Thymus (tissue), 11 donors: ENCODE results near the gene CCNK. TPM values are rescaled to one million over a fixed set of nuclear protein-coding genes. Genes with fewer than 3 reads are reported as not detected.

ENCODE experiments used
- DNase-seq, 9 donors: peaks; one replicate each; pipeline ENCODE4 v3.0.0-alpha.2; 2013; ENCODE audit warnings: low spot score in 9 of 9, low read depth in 6 of 9, missing footprints in 1 of 9
- H3K27ac ChIP-seq, 2 donors: one replicate each; pipeline ENCODE4 v1.5.1; 2013; ENCODE audit warnings: control low read depth in 1 of 2, low read depth in 1 of 2, low read length in 1 of 2, mild to moderate bottlenecking in 1 of 2, moderate library complexity in 1 of 2
- H3K27me3 ChIP-seq, 2 donors: one replicate each; pipeline ENCODE4 v1.5.1; 2013; ENCODE audit warnings: low read length in 1 of 2; ENCODE audit not compliant: control insufficient read depth in 2 of 2, insufficient read depth in 1 of 2
- H3K36me3 ChIP-seq, 2 donors: one replicate each; pipeline ENCODE4 v1.5.1; 2013; ENCODE audit warnings: low read length in 1 of 2, mild to moderate bottlenecking in 1 of 2, moderate library complexity in 1 of 2; ENCODE audit not compliant: control insufficient read depth in 2 of 2, insufficient read depth in 2 of 2
- H3K4me1 ChIP-seq, 2 donors: one replicate each; pipeline ENCODE4 v1.5.1; 2013; ENCODE audit warnings: low read length in 2 of 2; ENCODE audit not compliant: control insufficient read depth in 2 of 2, insufficient read depth in 2 of 2
- H3K4me3 ChIP-seq, 2 donors: one replicate each; pipeline ENCODE4 v1.5.1; 2013; ENCODE audit warnings: low read length in 2 of 2, control low read depth in 1 of 2, mild to moderate bottlenecking in 1 of 2
- H3K9me3 ChIP-seq, 2 donors: one replicate each; pipeline ENCODE4 v1.5.1; 2013; ENCODE audit warnings: low read length in 1 of 2, mild to moderate bottlenecking in 1 of 2; ENCODE audit not compliant: control insufficient read depth in 2 of 2, insufficient read depth in 1 of 2
- WGBS: extraction: QIAGEN DNeasy Blood & Tissue Kit; methylation state at CpG from one replicate; pipeline ENCODE4 v1.1.7; 2013; 5-methylcytosine and 5-hydroxymethylcytosine counted together
- polyA plus RNA-seq: library from polyadenylated mRNA; stranded (reverse); fragments of 200-250 nt; gene quantifications from one replicate; pipeline ENCODE4 v1.2.3, GENCODE V29; 2013
- total RNA-seq: library from RNA; stranded (reverse); fragments of 120-200 nt; gene quantifications from one replicate; pipeline ENCODE4 v1.2.4, GENCODE V29; 2013
- donor health status: healthy.

The CCNK gene
- total and polyA plus RNA-seq, 2 donors: 12.4 to 26.9 TPM

GRCh38 chr14:99541211-99541610 lies 60.0 kb downstream of the CCNK start:
- 72% methylated on average over 10 of the region's 10 CpGs for WGBS
- no peak for DNase-seq
- Histone ChIP-seq H3K9me3 (no peaks in the 10 kb centered on the region), H3K27ac (no peak overlapping the region), H3K4me3 (no peak overlapping the region), H3K4me1 (no peaks in the 10 kb centered on the region), H3K27me3 (peaks cover 0 to 2% of the 10 kb centered on the region in 2 donors), H3K36me3 (no peaks in the 10 kb centered on the region)

DNA sequence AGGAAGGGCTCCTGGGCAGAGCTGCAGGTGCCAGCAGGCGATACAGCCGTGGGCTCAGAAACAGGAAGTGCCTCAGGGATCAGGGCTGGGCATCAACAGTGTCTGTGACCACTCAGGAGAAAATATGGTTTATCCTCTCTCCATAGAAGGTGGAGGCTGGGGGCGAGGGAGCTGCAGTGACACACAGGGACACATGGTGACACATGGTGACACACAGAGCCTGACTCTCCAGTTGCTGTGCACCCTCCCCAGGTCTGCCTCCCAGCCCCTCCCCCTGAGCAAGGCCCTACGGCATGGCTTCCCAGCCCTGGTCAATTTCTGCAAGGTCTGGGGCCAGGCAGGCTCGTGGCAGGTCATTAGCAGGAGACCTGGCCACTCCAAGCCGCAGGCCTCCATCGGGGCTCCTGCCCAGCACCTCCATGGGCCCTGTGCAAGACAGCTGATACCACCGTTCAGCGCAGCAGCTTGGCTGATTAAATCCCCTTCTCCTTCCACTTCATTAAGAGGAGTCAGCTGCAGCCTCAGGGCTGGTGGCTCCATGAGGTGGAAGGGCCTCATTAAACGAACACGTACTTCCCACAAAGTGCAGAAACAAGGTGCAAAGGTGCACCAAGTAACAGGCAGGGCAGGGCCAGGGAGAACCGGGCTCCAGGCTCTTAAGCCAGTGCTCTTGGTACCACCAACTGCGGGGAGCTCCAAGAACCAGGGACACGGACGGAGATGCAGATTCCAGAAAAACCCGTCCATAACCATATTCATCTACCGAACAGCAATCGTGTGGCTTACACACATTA lies 60.7 kb downstream of the CCNK start:
- Histone ChIP-seq H3K27ac (no peak overlapping the region), H3K4me1 (no peaks in the 10 kb centered on the region)

DNA sequence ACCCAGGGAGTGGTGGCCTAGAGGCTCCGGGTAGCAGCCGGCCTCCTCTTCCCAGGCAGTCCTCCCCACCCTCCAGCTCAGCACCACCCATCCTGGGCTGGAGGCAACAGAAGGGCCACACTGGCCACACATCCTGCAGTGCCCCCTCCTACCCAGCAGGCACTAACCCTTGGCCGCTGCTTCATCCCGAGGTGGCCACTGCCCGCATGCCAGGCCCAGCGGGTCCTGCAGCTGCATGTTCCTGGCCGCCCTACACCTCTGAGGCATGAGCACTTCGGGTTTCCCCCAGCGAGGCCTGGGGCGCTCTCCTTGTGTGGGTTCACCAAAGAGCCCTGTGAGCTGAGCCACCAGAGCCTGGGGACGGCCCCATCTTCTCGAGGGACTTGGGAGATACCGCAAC lies 61.4 kb downstream of the CCNK start:
- no peak overlapping the region for H3K27ac ChIP-seq
- no peak overlapping the region for H3K4me3 ChIP-seq
- H3K4me1 ChIP-seq: no peaks in the 10 kb centered on the region
- peaks cover 0 to 2% of the 10 kb centered on the region in 2 donors for H3K27me3 ChIP-seq
- 95% methylated on average over 13 of the region's 13 CpGs for WGBS
- no peaks in the 10 kb centered on the region for H3K36me3 ChIP-seq
- H3K9me3 ChIP-seq: no peaks in the 10 kb centered on the region
- no peak for DNase-seq

More for the DNA sequence above, 60.7 kb downstream of the CCNK start:
- WGBS: 82% methylated on average over 18 of the region's 18 CpGs
- Histone ChIP-seq H3K9me3 (no peaks in the 10 kb centered on the region), H3K4me3 (no peak overlapping the region), H3K36me3 (no peaks in the 10 kb centered on the region), H3K27me3 (peaks cover 0 to 2% of the 10 kb centered on the region in 2 donors)
- DNase-seq: no peak

- Histone ChIP-seq H3K4me1 (no peaks in the 10 kb centered on the region), H3K36me3 (no peaks in the 10 kb centered on the region), H3K9me3 (no peaks in the 10 kb centered on the region), H3K27ac (no peak overlapping the region), H3K27me3 (peaks cover 0 to 2% of the 10 kb centered on the region in 2 donors), H3K4me3 (no peak overlapping the region)
- WGBS: 96% methylated on average over 4 of the region's 4 CpGs
- DNase-seq: no peak
Observed at GRCh38 chr14:99543370-99543769, 62.2 kb downstream of the CCNK start.

DNA sequence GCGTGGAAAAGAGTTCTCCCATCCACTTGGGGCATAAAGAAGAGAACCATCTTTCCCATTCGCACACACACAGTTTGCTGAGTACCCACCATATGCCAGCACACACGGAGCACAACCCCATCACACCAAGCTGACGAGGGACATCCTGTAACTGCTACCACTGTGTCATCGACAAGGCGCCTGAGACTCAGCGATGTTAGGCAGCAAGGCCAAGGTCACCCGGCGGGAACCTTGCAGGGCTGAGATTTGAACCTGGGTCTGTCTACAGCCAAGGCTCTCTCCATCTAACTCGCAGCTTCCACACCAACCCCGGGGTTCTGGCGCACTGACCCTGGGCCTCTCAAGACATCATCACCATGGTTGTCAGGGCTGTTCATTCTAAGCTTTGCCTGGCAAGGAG lies 62.8 kb downstream of the CCNK start:
- 98% methylated on average over 12 of the region's 12 CpGs for WGBS
- no peaks in the 10 kb centered on the region for H3K4me1 ChIP-seq
- no peak overlapping the region for H3K4me3 ChIP-seq
- H3K27me3 ChIP-seq: peaks cover 0 to 4% of the 10 kb centered on the region in 2 donors
- no peaks in the 10 kb centered on the region for H3K36me3 ChIP-seq
- DNase-seq: no peak
- no peak overlapping the region for H3K27ac ChIP-seq
- no peaks in the 10 kb centered on the region for H3K9me3 ChIP-seq

DNA sequence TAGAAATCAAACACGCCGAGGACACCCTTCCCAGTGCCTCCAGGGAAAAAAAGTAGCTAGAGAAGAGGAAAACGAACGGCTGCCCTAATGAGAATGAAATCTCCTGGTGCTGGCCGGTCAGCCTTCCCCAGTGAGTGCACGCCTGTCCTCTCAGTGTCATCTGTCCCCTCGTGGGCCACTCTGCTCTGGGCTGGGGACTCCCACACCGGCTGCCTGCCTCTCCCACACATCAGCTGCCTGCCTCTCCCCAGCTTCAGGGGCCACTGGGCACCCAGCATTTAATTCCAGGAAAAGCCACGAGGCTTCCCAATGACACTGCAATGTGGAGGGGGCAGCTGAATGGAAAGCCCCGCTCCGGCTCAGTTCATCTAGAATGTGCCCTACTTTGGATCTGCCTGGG lies 63.8 kb downstream of the CCNK start:
- Histone ChIP-seq H3K36me3 (no peaks in the 10 kb centered on the region), H3K4me3 (no peak overlapping the region), H3K4me1 (no peaks in the 10 kb centered on the region), H3K27ac (no peak overlapping the region), H3K27me3 (peaks cover 0 to 4% of the 10 kb centered on the region in 2 donors), H3K9me3 (no peaks in the 10 kb centered on the region)
- WGBS: 90% methylated on average over 11 of the region's 11 CpGs
- DNase-seq: no peak

DNA sequence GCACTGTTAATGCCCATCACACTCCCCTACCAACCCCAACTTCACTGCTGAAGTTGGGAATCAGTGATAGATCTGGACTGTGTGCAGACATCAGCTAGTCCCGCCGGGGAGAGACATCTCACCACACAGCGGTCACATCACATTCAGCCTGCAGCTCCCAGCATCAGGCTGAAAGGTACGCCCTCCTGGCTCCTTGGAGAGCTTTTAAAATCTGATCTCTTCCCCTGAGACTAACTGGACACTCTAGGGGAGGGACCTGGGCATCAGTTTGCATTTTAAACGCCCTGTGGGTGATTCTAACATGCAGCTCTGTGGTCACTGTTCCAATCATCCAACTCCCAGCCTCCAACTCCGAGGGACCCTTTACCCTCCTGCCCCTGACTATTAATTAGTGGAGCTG lies 64.4 kb downstream of the CCNK start:
- DNase-seq: no peak
- Histone ChIP-seq H3K9me3 (no peaks in the 10 kb centered on the region), H3K27ac (no peak overlapping the region), H3K36me3 (no peaks in the 10 kb centered on the region), H3K27me3 (peaks cover 0 to 2% of the 10 kb centered on the region in 2 donors), H3K4me3 (no peak overlapping the region), H3K4me1 (no peaks in the 10 kb centered on the region)
- WGBS: 85% methylated on average over 6 of the region's 6 CpGs

- peaks cover 0 to 2% of the 10 kb centered on the region in 2 donors for H3K27me3 ChIP-seq
- no peak for DNase-seq
- H3K36me3 ChIP-seq: no peaks in the 10 kb centered on the region
- 82% methylated on average over 13 of the region's 13 CpGs for WGBS
- H3K4me1 ChIP-seq: no peaks in the 10 kb centered on the region
- H3K9me3 ChIP-seq: no peaks in the 10 kb centered on the region
- no peak overlapping the region for H3K27ac ChIP-seq
- H3K4me3 ChIP-seq: no peak overlapping the region
Observed at GRCh38 chr14:99546234-99546879, 65.1 kb downstream of the CCNK start.

DNA sequence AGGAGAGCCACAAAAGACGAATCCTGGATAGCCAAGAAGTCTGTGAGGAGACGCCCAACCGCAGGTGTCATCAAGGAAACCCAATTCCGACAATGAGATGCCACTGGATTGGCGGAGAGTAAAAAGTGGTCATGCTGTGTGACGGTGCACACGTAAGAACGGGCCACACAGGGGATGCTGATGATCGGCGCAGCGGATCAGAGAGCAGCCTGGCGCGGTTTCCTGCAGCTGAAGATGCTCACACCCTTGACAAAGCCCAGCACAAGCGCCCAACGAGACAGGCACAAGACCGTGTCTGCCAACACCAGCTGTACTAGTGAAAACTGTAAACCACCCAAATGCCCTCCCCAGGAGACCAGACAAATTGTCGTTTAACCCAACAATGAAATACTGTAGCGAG lies 67.0 kb downstream of the CCNK start:
- WGBS: 94% methylated on average over 18 of the region's 18 CpGs
- no peaks in the 10 kb centered on the region for H3K4me1 ChIP-seq
- H3K9me3 ChIP-seq: no peaks in the 10 kb centered on the region
- no peak overlapping the region for H3K4me3 ChIP-seq
- DNase-seq: no peak
- H3K36me3 ChIP-seq: no peaks in the 10 kb centered on the region
- peaks cover 0 to 2% of the 10 kb centered on the region in 2 donors for H3K27me3 ChIP-seq
- H3K27ac ChIP-seq: no peak overlapping the region
